H1 (cell line): ENCODE data around the gene ZMPSTE24.

ENCODE experiments used
- EP300 ChIP-seq, 2 experiments: IDR thresholded peaks; 1 replicate in 1 of 2; 2 replicates in 1 of 2; pipeline ENCODE4 v1.6.1; 2011 to 2012; ENCODE audit warnings: low read depth in 2 of 2, low read length in 2 of 2, mild to moderate bottlenecking in 2 of 2, borderline replicate concordance in 1 of 2, inconsistent platforms in 1 of 2, moderate library complexity in 1 of 2
- KDM1A ChIP-seq: fragments of 200-600, 300-600 bp; sonication (generic); IDR thresholded peaks from 2 replicates; pipeline ENCODE4 v1.7.1; 2016; ENCODE audit warnings: mild to moderate bottlenecking, low read length, borderline replicate concordance
- POLR2A ChIP-seq, 2 experiments: IDR thresholded peaks; 1 replicate in 1 of 2; 2 replicates in 1 of 2; pipeline ENCODE4 v1.6.1; 2011; ENCODE audit warnings: low read depth in 2 of 2, low read length in 2 of 2, mild to moderate bottlenecking in 2 of 2; ENCODE audit errors: control extremely low read depth in 1 of 2
- POLR2AphosphoS5 ChIP-seq: IDR thresholded peaks from 2 replicates; pipeline ENCODE4 v1.6.1; 2011; ENCODE audit warnings: low read depth, low read length
- RFX5 ChIP-seq: IDR thresholded peaks from 2 replicates; pipeline ENCODE4 v1.6.1; 2011; ENCODE audit warnings: low read depth, low read length, improper control_type of control experiment, borderline replicate concordance
- TF ChIP-seq, protein P1 (sequence below), 3 experiments: IDR thresholded peaks; 1 replicate in 2 of 3; 2 replicates in 1 of 3; pipeline versions ENCODE4 v1.5.1 to v1.6.1; 2011; ENCODE audit warnings: low read length in 3 of 3, mild to moderate bottlenecking in 3 of 3, inconsistent platforms in 2 of 3, low read depth in 1 of 3, moderate library complexity in 1 of 3; ENCODE audit not compliant: insufficient read depth in 1 of 3; ENCODE audit errors: control extremely low read depth in 1 of 3
- TF ChIP-seq, protein P2 (sequence below): IDR thresholded peaks from 2 replicates; pipeline ENCODE4 v1.6.1; 2012; ENCODE audit warnings: inconsistent platforms

DNA sequence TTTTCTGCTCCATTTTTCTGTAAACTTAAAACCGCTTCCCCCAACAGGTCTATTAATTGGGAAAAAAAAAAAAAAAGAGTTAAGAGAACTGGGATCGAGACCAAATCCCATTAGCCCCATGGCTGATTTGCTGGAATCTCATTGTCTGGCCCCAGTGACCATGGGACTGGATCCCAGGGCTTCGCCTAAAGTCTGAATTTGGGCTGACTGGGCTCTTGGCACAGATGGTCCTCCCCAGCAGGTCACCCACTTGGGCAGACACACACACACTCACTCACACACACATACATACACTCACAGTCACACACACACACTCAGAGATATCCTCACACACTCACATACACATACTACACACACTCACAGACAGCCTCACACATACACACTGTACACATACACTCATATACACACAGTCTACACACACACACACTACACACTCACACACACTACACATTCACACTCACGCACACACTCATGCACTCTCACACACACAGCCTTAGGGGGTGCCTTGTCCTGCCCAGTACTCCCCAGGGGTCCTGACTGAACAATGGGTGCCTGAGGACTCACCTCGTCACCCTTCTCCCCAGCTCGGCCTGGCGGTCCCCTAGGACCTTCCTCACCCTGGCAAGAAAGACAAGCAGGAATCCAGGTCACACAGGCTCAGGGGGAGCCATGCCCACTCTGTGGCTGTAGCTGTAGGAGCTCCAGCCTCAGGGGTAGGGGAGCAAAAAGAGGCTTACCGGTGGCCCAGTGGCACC lies 51.5 kb downstream of the ZMPSTE24 start:
- TF ChIP-seq KDM1A (no peak), POLR2AphosphoS5 (no peak), POLR2A (IDR thresholded peaks at IDR 0.05; ENCODE audit: control extremely low read depth in 1 of 2, low read depth in 2 of 2, low read length in 2 of 2) (no peak), EP300 (IDR thresholded peaks at IDR 0.05; ENCODE audit: borderline replicate concordance in 1 of 2, low read depth in 2 of 2, low read length in 2 of 2) (no peak), RFX5 (no peak)
- TF ChIP-seq, protein P1, sequence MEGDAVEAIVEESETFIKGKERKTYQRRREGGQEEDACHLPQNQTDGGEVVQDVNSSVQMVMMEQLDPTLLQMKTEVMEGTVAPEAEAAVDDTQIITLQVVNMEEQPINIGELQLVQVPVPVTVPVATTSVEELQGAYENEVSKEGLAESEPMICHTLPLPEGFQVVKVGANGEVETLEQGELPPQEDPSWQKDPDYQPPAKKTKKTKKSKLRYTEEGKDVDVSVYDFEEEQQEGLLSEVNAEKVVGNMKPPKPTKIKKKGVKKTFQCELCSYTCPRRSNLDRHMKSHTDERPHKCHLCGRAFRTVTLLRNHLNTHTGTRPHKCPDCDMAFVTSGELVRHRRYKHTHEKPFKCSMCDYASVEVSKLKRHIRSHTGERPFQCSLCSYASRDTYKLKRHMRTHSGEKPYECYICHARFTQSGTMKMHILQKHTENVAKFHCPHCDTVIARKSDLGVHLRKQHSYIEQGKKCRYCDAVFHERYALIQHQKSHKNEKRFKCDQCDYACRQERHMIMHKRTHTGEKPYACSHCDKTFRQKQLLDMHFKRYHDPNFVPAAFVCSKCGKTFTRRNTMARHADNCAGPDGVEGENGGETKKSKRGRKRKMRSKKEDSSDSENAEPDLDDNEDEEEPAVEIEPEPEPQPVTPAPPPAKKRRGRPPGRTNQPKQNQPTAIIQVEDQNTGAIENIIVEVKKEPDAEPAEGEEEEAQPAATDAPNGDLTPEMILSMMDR (IDR thresholded peaks at IDR 0.05; ENCODE audit: control extremely low read depth in 1 of 3, insufficient read depth in 1 of 3, low read depth in 1 of 3, low read length in 3 of 3) = no peak
- TF ChIP-seq, protein P2, sequence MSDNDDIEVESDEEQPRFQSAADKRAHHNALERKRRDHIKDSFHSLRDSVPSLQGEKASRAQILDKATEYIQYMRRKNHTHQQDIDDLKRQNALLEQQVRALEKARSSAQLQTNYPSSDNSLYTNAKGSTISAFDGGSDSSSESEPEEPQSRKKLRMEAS = no peak
